LoVo (cell line): ENCODE measurements around the gene FAM78A.

ENCODE experiments used
- DNase-seq: peaks from one replicate; pipeline ENCODE4 v3.0.0-alpha.2; 2016; ENCODE audit warnings: low spot score

FAM78A gene

DNA sequence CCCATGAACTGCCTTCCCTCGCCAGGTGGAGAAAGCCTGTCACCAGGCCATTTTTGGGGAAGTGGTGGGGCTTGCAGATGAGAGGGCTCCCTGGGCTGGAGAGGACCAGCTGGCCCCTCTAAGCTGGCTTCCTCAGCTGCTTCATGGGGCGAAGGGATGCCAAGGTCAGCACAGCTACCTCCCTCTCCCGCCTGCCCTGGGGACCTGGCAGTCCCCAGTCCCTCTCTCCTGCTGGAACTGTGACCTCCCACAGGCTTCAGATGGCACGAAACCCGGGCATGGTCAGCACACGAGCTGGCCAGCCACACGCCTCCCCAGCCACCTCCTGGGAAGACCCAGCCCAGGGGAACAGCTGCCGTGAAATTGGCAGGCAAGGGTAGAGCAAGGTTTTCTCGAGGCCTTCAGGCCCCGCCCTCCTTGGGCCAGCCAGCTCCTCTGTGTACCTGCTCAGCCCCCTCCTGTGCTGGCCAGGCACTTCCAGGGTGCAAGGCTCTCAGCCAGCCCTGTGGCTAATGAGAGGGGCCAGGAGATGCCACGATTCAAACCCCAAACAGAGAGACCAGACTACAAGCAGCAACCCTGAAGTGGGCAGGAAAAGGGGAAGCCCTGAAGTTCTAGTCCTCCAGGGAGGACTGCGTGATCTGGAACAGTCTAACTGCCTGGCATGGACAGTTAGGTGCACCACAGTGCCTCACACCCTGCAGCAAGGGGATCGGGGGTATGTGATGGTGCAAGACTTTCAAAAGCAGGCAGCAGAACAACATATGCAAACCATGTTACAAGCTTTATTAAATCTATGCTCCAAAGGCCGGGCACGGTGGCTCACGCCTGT lies 26.1 kb upstream of the FAM78A start:
- no peak for DNase-seq

DNA sequence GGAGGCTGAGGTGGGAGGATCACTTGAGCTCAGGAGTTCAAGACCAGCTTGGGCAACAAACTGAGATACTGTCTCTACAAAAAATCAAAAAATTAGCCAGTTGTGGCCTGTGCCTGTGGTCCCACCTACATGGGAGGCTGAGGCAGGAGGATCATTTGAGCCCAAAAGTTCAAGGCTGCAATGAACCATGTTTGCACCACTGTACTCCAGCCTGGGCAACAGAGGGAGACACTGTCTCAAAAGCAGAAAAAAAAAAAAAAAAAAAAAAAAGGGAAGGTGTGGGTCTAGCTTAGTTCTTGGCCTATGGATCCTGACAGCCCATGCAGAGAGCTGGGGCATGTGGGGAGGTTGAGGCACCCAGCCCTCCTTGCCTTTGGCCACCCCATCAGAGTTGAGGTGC lies 24.1 kb upstream of the FAM78A start:
- no peak for DNase-seq

DNA sequence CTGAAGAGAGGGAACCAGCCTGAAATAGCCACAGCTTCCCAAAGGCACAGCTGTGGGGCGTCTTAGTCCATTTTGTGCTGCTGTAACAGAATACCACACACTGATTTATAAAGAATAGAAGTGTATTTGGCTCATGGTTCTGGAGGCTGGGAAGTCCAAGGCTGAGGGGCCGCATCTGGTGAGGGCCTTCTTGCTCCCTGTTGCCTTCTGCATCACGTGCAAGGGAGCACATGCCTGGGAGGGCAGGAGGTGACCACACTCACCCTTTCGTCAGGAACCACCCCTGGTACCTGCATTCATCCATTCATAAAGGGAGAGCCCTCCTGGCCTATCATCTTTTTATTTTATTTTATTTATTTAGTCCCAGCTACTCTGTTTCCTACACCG lies 23.6 kb upstream of the FAM78A start:
- no peak for DNase-seq

DNA sequence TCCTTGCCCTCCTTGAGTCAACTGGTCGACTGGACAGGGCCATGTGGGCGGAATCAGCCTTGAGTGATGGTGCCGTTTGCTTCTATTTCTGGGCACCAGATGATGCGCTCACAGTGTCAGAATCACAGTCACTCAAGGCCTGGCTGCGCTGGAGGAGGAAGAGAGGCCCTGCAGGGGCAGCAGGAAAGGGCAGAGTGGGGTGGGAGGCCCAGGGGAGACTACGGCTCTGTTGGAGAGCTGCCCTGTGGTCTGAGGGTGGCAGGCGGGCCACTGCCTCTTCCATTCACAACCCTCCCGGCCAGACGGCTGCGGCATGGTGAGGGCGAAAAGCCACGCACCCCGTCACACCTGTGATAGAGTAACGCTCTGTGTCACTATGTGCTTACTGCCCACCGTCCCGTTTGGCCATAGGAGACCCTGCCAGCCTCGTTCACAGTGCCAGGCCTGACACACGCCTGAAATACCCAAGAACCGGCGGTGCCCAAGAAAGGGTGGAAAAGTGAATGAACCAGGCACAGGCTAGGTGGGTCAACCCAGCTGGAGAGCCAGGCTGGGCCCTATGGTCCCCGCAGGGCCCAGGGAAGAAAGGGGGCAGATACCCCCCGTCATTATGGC lies 23.1 kb upstream of the FAM78A start:
- DNase-seq = no peak

DNA sequence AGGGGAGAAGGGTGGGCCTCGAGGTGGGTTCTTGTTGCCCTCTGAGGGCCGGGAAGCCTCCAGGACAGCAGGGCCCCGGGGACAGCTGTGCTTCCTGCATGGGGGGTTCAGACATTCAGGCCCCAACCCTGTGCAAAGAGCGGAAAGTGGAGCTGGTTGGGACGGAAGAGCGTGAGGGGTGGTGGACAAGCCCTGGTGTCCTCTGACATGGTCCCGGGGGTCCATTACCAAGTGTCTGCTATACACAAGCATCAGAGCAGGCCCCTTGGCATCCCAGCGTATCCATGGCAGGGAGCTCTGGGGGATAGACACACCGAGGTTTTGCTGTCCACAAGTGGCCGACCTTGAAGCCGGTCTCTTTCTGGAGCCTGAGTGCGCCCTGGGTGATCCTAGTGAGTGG lies 22.5 kb upstream of the FAM78A start:
- no peak for DNase-seq

DNA sequence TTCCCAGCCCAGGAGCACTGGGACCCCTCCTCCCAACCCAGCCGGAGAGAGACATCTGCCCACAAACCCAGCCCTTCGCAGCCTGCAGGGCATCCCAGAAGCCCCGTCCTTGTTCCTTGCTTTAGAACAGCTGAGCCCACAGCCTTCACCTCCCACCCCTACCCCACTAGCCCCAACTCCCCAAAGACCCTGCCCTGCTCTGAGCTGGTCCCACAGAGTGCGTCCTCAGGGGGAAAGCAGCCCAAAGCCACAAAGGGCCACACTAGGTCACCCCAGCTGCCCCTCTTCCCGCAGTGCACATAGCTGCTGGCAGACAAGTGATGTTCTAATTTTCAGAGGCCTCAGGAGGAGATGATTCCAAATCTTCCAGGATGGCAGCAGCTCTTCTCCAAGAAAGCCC lies 22.0 kb upstream of the FAM78A start:
- DNase-seq = no peak

DNA sequence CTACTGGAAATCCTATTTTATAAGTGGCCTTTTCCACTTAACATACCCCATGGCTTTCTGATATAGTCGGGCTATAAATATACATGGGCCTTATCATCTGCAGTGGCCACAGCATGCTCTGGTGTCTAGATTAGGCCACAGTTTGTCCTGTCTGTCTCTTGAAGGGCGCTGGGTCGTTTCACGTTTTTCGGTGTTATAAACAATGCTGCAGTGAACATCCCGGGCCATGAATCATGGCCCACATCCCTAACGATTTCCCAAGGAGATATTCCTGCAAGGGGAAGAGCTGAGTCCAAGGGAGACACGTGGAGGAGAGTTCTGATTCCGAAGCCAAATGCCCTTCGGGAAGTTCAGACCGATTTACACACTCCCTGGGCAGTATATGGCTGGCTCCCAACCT lies 21.6 kb upstream of the FAM78A start:
- no peak for DNase-seq

DNA sequence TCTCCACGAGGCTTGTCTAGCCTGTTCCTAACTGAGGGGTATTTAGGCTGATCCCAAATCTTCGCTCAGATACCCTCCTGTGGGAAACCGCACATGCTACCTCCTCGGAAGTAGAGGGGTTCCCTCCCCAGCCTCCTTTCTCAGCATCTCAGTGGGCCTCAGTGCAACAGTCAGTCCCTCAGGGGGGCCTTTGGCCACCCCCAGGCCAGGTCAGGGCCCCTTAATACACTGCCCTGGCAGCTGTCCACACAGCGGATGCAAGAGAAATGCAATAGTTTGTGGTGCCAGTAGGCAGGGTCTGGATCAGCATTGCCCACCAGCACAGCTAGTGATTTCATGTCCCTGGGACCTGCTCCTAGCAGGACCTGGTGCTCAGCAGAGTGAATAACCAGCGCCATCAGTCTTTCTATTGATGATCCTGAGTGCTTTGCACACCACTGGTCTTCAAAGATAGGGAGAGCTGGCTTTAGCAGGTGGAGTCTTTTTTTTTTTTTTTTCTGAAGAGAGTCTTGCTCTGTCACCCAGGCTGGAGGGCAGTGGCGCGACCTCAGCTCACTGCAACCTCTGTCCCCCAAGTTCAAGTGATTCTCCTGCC lies 20.7 kb upstream of the FAM78A start:
- DNase-seq = no peak

DNA sequence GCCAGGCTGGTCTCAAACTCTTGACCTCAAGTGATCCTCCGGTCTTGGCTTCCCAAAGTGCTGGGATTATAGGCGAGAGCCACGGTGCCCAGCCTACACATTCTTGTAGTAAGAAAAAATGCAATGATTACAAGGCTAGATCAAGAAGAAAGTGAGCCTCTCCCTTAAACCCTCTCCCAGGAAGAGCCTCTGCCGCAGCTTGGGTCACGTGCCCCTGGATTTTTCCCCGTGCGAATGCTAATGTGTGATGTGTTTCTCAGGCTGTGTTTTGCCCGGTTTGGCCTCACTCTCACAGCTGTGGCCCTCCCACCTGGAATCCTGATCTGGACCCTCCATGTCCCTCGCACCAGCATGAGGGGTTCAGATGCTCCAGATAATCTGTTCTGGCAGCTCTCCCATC lies 20.1 kb upstream of the FAM78A start:
- DNase-seq = no peak

DNA sequence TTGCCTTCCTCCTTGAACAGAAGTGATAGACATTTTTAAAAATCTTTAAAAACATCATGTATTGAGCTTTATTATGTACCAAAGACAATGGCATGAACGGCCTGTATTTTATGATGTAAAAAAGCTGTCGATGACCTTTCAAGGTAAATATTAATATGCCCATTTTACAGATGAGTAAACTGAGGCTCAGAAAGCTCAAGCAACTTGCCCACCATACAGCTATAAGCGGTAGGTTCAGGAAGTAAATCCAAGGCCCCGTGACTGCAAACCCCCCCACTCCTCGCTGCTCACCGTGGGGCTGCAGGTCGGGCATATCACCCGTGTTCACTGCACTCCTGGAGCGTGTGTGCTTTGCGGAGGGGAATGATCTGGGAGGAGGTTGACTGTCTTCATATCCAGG lies 16.6 kb upstream of the FAM78A start:
- no peak for DNase-seq

DNA sequence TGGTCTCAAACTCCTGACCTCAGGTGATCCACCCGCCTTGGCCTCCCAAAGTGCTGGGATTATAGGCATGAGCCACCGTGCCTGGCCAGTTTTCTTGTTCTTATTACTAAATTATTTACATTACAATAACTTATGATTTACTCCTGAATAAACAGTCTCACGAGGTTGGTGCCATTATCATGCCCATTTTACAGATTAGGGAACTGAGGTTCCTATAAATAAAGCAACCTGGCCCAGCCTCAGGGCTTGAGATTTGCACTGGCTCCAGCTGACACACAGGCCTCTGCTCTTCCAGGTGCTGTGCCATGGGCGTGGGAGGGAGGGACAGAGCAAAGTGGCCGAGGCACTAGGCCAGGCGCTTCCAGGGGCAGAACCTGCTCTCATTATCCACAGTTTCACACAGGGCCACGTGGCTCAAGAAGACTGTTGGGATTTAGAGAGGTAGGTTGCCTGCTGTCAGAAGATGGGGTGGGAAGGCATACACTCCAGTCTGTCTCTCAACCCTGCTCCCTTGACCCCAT lies 15.5 kb upstream of the FAM78A start:
- no peak for DNase-seq

DNA sequence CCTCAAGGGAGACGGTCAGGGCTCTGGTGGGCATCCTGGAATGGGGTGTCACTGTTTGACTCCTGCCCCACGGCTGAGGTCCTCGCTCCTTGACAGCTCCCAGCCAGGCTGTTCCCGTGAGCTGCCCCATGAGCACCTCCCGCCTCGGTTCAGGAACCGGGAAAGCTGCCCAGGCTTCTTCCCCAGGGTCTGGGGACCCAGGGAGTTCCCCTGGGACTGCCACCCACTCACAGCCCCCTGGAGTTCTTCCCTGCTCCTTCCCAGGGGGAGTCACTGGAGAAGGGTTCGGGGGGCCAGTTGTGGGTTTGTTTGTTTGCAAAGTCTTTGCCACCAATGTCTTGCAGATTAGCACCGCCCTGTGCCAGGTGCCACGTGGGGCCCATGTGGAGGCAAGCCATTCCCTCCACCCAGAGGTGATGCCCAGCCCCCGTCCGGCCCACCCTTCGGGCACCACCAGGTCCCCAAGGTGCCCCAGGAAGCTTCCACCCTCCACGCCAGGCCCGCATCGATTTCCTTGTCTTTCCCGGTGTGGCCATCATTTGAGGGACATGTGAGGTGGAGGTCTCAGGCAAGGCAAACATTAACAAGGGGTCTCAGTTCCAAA lies 14.6 kb upstream of the FAM78A start:
- no peak for DNase-seq

DNA sequence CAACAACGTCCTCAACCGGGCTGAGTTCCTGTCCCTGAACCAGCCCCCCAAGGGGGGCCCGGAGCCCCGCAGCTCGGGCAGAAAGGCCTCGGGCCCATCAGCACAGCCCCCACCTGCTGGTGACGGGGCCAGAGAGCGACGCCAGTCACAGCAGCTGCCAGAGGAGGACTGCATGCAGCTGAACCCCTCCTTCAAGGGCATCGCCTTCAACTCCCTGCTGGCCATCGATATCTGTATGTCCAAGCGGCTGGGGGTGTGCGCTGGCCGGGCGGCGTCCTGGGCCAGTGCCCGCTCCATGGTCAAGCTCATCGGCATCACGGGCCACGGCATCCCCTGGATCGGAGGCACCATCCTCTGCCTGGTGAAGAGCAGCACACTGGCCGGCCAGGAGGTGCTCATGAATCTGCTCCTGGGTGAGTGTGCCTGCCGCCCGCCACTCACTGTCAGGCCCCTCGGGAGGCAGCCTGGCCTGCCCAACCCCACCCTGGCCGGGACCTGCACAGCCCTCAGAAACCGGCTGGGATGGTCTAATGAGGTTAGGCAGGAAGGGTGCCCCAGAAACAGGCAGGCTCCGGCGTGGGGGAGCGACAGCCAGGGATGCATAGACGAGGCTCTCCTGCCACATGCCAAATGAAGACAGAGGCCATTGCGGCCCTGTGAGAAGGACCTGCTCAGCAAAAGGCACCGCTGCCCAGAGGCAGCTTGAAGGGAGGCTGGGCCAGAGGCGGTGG lies 13.9 kb upstream of the FAM78A start:
- DNase-seq = no peak

DNA sequence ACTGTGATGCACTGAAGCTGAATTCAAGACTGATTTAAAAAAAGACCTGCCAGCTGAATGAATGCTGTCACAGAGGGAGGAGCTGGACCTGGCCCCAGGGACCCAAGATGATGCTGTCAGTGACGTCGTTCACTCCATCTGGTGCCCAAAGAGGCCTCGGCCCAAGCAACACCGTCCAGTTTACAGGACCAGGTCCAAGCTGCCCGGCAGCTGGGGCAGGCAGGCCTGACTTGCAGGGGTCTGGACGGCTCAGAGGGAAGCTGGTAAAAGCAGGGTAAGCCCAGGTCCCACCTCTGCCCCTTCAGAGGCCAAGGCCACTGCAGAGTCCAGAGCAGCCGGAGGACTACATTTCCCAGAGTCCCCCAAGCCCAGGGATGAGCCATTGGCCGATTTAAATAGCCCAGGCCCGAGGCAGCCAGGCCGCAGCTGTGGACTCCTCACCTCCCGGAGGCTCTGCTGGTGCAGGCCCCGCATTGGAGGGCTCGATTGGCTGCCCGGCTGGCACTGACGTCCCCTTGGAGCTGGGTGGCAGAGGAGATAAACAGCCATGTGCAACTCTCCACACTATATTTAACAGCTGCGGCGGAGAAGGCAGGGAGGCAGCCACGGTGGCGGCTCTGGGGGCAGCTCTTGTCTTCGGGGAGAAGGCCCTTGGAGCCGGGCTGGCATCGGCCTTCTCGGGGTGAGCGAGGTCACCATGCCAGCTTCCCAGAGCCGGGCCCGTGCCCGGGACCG lies 13.2 kb upstream of the FAM78A start, which contains the start of gene PLPP7:
PLPP7 (plus strand) TSS at position 423 of the 735 bp plus-strand sequence; CDS start at position 698, 275 bp downstream.
- DNase-seq = no peak

DNA sequence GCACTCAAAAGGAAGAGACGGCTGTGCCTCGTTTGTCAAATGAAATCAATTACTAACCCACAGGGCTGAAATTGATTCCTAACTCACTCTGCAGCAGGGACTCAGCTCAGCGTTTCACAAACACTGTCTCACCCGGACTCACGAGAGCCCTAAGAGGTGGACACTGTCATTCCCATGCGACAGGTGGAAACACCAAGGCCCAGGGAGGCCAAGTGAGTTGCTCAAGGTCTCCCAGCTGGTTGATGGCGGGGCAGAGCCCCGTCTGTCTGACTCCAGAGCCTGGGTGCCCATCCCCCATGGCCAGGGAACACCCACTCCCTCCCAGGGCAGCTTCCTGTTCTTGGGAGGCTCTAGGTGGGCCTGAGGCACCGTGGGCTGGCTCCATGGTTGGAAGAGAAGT lies 11.9 kb upstream of the FAM78A start:
- DNase-seq = no peak

DNA sequence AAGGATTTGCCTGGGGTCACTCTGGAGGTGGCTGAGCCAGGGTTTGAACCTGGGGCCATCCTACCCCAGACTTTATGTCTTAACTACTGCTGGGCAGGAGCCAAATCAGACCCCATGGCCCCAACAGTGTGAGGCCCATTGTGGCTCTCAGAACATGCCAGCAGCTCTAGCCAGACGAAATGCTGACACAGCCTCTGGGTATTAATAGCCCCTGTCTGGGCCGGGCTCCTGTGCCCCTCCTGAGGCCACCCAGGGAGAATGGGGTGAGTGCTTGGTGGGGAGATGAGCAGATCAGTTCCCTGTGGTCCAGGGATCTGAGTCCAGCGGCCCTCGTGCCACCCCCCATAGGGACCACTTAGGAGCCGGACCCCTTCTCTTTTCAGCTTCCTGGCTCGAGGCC lies 11.0 kb upstream of the FAM78A start:
- no peak for DNase-seq

DNA sequence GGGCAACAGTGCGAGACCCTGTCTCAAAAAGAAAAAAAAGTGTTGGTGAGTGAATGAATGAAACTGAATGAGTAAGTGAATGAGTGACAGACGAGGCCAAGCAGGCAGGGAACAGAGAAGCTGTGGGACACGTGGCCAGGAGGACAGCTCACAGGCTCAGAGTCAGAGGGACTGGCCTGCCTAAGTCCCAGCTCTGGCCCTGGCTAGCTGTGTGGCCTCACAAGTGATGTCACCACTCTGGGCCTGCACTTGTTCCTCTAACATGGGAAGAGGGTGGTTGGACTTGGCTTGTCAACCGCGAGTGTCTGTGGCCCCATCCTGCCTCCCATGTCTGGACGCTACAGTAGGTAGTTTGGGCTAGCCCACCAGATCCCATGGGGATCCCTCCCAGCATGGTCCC lies 8.5 kb upstream of the FAM78A start:
- DNase-seq = no peak

DNA sequence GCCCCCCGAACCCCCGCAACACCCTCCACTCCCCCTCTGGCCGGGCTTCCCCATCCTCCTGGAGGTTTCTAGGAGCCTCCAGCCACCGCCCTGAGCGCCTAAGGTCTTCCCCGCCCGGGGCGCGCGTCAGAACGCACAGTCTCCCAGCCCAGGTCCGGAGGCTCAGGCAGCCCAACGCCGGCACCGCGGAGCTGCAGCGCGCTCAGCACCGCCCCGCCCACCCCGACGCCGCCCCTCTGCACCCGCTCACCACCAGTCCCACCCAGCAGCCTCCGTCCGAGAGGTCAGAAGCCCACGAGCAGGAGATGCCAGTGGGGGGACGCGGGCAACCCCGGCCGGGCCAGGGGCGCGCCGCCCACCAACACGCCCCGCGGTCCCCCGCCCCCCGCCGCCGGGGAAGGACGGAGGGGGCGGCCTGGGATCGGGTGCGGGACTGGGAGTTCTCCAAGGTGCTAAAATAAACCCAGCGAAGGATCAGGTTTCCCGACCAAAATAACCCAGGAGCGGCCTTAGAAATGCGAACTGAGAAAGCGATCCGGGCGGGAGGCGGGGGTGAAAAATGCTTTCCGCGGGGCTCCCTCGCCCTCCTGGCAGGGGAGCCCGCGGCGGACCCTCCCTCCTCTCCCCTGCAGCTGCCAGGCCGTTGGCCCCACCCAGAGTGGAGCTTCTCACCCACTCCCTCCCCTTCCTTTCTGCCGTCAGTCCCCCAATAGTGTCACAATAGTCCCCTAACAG lies 6.5 kb upstream of the FAM78A start:
- no peak for DNase-seq

DNA sequence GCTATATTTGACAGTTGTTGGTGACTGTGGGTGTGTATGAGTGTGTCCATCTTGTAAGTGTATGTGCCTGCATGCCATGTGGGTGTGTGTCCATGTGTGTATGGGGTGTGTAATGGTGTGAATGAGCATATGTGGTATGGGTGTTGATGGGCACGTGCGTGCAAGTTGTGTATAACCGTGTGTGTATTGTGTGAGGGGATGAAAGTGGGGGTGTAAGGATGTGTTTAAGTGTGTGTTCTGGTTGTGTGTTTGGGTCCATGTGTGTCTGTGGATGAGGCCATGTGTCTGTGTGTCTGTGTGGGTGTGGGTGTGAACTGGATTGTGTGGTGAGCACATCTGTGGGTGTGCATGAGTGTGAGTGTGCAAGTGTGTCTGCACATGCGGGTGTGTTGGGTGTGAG lies 5.9 kb upstream of the FAM78A start:
- DNase-seq = no peak

DNA sequence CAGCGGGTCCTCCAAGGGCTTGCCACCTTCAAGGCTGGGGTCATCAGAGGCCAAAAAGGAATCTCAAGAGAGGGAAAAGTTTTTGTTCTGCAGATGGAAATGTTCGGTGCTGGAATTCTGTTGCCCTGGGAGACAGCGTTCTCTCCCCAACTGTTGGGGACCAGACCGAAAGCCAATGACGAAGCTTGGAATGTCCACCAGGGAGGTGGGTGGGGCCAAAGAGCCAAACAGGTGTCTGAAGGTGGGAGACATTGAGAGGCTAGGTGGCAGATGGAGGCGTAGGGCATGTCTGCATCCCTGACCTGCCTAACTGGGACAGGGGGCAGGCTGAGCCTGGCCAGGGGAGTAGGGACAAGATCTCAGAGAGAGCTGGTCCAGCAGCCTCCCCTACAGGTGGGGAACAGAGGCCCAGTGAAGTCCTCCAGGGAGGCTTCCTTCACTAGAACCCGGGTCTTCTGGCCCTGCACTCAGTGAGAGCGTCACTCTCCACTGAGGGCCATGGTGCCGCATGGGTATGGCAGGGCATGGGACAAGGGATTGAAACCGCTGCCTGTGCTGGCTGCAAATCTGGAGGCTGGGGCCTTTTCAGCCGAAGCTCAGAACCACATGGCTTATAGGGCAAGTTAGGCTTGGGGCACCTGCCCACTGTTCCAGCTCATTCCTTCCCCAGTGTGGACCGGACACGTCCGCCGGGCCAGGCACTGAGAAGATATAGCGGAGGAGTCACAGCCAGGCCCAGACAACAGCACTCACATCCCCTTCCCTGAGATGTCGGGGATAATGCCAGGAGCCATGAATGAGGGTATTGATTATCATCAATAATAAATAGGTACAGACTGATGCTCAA lies 5.0 kb upstream of the FAM78A start:
- DNase-seq = no peak
